ENCODE results near the gene CERKL. TPM values are rescaled to one million over a fixed set of nuclear protein-coding genes. Genes with fewer than 3 reads are reported as not detected.

CERKL gene
- total and polyA plus RNA-seq, 2 experiments from 2014 or later: 1.9 to 2.3 TPM

- H3K4me1 ChIP-seq (ENCODE audit: insufficient read depth): no peaks in the 10 kb centered on the region
- no peak overlapping the region for H3K4me2 ChIP-seq
- no peaks in the 10 kb centered on the region for H3K27me3 ChIP-seq
- no peaks in the 10 kb centered on the region for H3K9me2 ChIP-seq (replicated peaks; ENCODE audit: insufficient read depth)
- no peaks in the 10 kb centered on the region for H3K9me3 ChIP-seq (ENCODE audit: low read depth)
- no peaks in the 10 kb centered on the region for H3K36me3 ChIP-seq (replicated peaks; ENCODE audit: insufficient read depth, low read depth)
- TF ChIP-seq CTCF (IDR thresholded peaks at IDR 0.05; ENCODE audit: poor library complexity): no peak
- TF ChIP-seq EZH2phosphoT487 (IDR thresholded peaks at IDR 0.05; ENCODE audit: low read depth, severe bottlenecking, unreplicated experiment): no peak
- TF ChIP-seq EZH2 (IDR thresholded peaks at IDR 0.05; ENCODE audit: borderline replicate concordance): no peak
- H2AFZ ChIP-seq: no peak overlapping the region
- WGBS (ENCODE audit: low lambda C conversion rate, missing lambda C conversion rate): 82% methylated on average over 4 of the region's 4 CpGs
- no peaks in the 10 kb centered on the region for H4K20me1 ChIP-seq (ENCODE audit: insufficient read depth, poor library complexity, severe bottlenecking)
- no peak for DNase-seq (ENCODE audit: low spot score)
- no peaks in the 10 kb centered on the region for H3K79me2 ChIP-seq
- no peak overlapping the region for H3K27ac ChIP-seq
- H3K4me3 ChIP-seq: no peak overlapping the region
Observed at GRCh38 chr2:181499231-181499630, 157.7 kb downstream of the CERKL start.

Other genes starting within 250 kb of the CERKL start
- 4.1 and 6.3 TPM in 2 replicates for gene ITGA4, start 199.7 kb downstream of the CERKL start, total RNA-seq
- gene ITGA4, start 199.7 kb downstream of the CERKL start, polyA plus RNA-seq: 1.8 and 1.9 TPM in 2 replicates
- gene NEUROD1, start 23.4 kb upstream of the CERKL start, total RNA-seq: 0.60 and 1.3 TPM in 2 replicates
- gene NEUROD1, start 23.4 kb upstream of the CERKL start, polyA plus RNA-seq: 0.17 and 0.53 TPM in 2 replicates
- gene ITPRID2, start 234.6 kb upstream of the CERKL start, total RNA-seq: 183 and 184 TPM in 2 replicates
- gene ITPRID2, start 234.6 kb upstream of the CERKL start, polyA plus RNA-seq: 37.4 and 52.5 TPM in 2 replicates